Transverse colon (tissue), 4 donors: ENCODE results near the gene CRISPLD2.

ENCODE experiments used
- CTCF ChIP-seq, 5 experiments: fragments of 200-600 bp in 3 of 5; fragments of 450-650 bp in 2 of 5; sonication (generic) in 3 of 5; IDR thresholded peaks; 1 replicate in 2 of 5; 2 replicates in 3 of 5; pipeline ENCODE4 v1.5.1; 2016 to 2017; ENCODE audit warnings: antibody characterized with exemption in 5 of 5, inconsistent platforms in 3 of 5, mild to moderate bottlenecking in 2 of 5, moderate library complexity in 1 of 5
- EP300 ChIP-seq: sonication (generic); formaldehyde crosslinking; IDR thresholded peaks from one replicate; pipeline ENCODE4 v1.6.1; 2017; ENCODE audit warnings: antibody characterized with exemption, low read depth
- POLR2A ChIP-seq: fragments of 450-650 bp; IDR thresholded peaks from one replicate; pipeline ENCODE4 v1.6.1; 2016; ENCODE audit warnings: antibody characterized with exemption, mild to moderate bottlenecking, moderate library complexity
- POLR2AphosphoS5 ChIP-seq, 3 donors: sonication (generic); formaldehyde crosslinking; IDR thresholded peaks; one replicate each; pipeline ENCODE4 v1.6.1; 2016; ENCODE audit warnings: antibody characterized with exemption in 3 of 3

GRCh38 chr16:84816023-84816422 is 3.8 kb upstream of the CRISPLD2 start:
- TF ChIP-seq CTCF (IDR thresholded peaks at IDR 0.05) (no peak), POLR2A (no peak), POLR2AphosphoS5 (IDR thresholded peaks at IDR 0.05) (no peak), EP300 (no peak)
